Left ventricle myocardium inferior (tissue), 1 donor: ENCODE data around the gene P4HA2. TPM values are rescaled to one million over a fixed set of nuclear protein-coding genes. Genes with fewer than 3 reads are reported as not detected.
"Not testable (repeated sequence)": the region's sequence is repeated elsewhere in the genome, so short reads cannot be mapped to it uniquely, and the experiment has no call there.

Experiments
- DNase-seq: peaks from one replicate; pipeline ENCODE4 v3.0.0-alpha.2; 2020
- H3K27ac ChIP-seq: fragments of 200-600 bp; replicated peaks from 2 replicates; pipeline ENCODE4 v1.8.0; 2021
- H3K27me3 ChIP-seq: fragments of 200-600 bp; 2 replicates; pipeline ENCODE4 v1.8.0; 2021; ENCODE audit warnings: low read depth
- H3K36me3 ChIP-seq: fragments of 200-600 bp; 2 replicates; pipeline ENCODE4 v1.8.0; 2021
- H3K4me1 ChIP-seq: fragments of 200-600 bp; 2 replicates; pipeline ENCODE4 v1.8.0; 2021
- H3K4me3 ChIP-seq: fragments of 200-600 bp; 2 replicates; pipeline ENCODE4 v1.8.0; 2021; ENCODE audit warnings: mild to moderate bottlenecking, moderate library complexity
- H3K9me3 ChIP-seq: fragments of 200-600 bp; replicated peaks from 2 replicates; pipeline ENCODE4 v1.8.0; 2021
- intact Hi-C: fragments of 100-400 bp; cut with micrococcal nuclease; formaldehyde crosslinking; loops from one replicate; pipeline ENCODE4 v1.11.0; 2022
- total RNA-seq: library from RNA; stranded (reverse); fragmentation: NEBNext Ultra II Directional; extraction: Animal tissue kit (Norgen Biotek cat#: 25700); gene quantifications from one replicate; pipeline ENCODE4 v1.2.1, GENCODE V29; 2021
- TF ChIP-seq, protein P1 (sequence below): fragments of 200-600 bp; IDR thresholded peaks from 2 replicates; pipeline ENCODE4 v1.8.0; 2021; ENCODE audit warnings: antibody characterized with exemption, mild to moderate bottlenecking, borderline replicate concordance
- donor health status: DM: no; HTN: yes; CAD: no; lungs with severe emphysema.

The P4HA2 gene
- total RNA-seq, 1 donor from 2014 or later: 80.5 TPM

DNA sequence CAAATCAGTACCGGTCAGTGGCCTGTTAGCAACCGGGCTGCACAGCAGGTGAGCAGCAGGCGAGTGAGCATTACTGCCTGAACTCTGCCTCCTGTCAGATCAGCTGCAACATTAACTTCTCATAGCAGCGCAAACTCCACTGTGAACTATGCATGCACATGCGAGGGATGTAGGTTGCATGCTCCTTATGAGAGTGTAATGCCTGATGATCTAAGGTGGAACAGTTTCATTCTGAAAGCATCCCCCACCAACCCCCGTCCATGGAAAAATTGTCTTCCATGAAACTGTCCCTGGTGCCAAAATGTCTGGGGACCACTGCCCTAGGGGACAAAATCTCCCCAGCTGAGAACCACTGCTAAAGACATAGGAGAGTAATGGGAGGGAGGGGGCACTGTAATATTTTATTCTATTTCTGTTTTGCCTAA is 51.1 kb downstream of the P4HA2 start:
- Histone ChIP-seq H3K9me3 (no peaks in the 10 kb centered on the region), H3K4me3 (no peak overlapping the region), H3K27me3 (no peaks in the 10 kb centered on the region), H3K36me3 (no peaks in the 10 kb centered on the region), H3K4me1 (peaks cover 16% of the 10 kb centered on the region), H3K27ac (no peak overlapping the region)
- TF ChIP-seq, protein P1, sequence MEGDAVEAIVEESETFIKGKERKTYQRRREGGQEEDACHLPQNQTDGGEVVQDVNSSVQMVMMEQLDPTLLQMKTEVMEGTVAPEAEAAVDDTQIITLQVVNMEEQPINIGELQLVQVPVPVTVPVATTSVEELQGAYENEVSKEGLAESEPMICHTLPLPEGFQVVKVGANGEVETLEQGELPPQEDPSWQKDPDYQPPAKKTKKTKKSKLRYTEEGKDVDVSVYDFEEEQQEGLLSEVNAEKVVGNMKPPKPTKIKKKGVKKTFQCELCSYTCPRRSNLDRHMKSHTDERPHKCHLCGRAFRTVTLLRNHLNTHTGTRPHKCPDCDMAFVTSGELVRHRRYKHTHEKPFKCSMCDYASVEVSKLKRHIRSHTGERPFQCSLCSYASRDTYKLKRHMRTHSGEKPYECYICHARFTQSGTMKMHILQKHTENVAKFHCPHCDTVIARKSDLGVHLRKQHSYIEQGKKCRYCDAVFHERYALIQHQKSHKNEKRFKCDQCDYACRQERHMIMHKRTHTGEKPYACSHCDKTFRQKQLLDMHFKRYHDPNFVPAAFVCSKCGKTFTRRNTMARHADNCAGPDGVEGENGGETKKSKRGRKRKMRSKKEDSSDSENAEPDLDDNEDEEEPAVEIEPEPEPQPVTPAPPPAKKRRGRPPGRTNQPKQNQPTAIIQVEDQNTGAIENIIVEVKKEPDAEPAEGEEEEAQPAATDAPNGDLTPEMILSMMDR: no peak
- DNase-seq: no peak
- intact Hi-C loops: no loop called here

DNA sequence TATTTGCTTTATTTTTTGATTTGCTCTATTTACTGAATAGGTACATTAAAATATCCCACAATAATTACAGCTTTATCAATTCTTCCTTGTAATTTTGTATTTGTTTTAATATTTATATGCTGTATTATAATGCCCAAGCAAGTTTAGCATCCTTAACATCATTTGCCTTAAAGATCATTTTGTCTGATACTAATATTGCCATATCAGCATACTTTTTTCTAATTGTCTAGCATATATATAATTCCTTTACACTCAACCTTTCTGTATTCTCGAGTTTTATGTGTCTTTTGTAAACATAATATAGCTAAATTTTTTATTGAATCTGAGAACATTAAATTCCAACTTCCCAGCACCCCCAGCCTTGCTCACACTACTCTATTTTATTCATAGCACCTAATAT is 64.7 kb downstream of the P4HA2 start:
- intact Hi-C loops: no loop called here
- Histone ChIP-seq H3K27ac (no peak overlapping the region), H3K27me3 (no peaks in the 10 kb centered on the region), H3K9me3 (peaks cover 12% of the 10 kb centered on the region), H3K4me3 (no peak overlapping the region), H3K36me3 (no peaks in the 10 kb centered on the region), H3K4me1 (no peaks in the 10 kb centered on the region)
- no peak for DNase-seq
- TF ChIP-seq, protein P1: no peak

DNA sequence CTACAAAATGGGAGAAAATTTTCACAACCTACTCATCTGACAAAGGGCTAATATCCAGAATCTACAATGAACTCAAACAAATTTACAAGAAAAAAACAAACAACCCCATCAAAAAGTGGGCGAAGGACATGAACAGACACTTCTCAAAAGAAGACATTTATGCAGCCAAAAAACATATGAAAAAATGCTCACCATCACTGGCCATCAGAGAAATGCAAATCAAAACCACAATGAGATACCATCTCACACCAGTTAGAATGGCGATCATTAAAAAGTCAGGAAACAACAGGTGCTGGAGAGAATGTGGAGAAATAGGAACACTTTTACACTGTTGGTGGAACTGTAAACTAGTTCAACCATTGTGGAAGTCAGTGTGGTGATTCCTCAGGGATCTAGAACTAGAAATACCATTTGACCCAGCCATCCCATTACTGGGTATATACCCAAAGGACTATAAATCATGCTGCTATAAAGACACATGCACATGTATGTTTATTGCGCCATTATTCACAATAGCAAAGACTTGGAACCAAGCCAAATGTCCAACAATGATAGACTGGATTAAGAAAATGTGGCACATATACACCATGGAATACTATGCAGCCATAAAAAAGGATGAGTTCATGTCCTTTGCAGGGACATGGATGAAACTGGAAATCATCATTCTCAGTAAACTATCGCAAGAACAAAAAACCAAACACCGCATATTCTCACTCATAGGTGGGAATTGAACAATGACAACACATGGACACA is 65.9 kb downstream of the P4HA2 start:
- H3K27ac ChIP-seq, intact Hi-C loops, H3K4me1 ChIP-seq, DNase-seq, H3K4me3 ChIP-seq, H3K27me3 ChIP-seq, H3K36me3 ChIP-seq, H3K9me3 ChIP-seq: not testable (repeated sequence)

DNA sequence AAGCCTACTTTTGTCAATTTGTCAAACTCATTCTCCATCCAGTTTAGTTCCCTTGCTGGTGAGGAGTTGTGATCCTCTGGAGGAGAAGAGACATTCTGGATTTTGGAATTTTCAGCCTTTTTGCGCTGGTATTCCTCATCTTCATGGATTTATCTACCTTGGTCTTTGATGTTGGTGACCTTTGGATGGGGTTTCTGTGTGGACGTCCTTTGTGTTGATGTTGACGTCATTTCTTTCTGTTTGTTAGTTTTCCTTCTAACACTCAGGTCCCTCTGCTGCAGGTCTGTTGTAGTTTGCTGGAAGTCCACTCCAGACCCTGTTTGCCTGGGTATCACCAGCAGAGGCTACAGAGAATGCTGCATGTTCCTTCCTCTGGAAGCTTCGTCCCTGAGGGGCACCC is 71.2 kb downstream of the P4HA2 start:
- intact Hi-C loops: no loop called here
- TF ChIP-seq, protein P1: no peak
- Histone ChIP-seq H3K9me3 (peaks cover 49% of the 10 kb centered on the region), H3K36me3 (no peaks in the 10 kb centered on the region), H3K27ac (no peak overlapping the region), H3K4me1 (no peaks in the 10 kb centered on the region), H3K27me3 (no peaks in the 10 kb centered on the region), H3K4me3 (no peak overlapping the region)
- DNase-seq: no peak

DNA sequence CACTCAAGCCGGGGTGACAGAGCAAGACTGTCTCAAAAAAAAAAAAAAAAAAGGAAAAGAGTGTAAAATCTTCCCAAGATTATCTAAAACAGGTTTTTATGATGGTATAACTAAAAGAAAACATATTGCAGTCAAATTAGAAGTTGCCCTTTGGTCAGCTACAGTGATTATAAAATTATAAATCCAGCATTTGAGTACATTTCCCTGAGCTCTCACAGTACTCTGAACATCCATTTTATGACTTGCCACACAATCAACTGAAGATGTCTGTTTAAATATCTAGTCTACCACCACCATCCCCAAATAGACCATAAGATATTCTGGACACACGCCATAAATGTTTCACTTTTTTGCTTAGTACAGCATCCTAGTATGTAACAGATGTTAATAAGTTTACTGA is 77.1 kb downstream of the P4HA2 start:
- DNase-seq: no peak
- H3K9me3 ChIP-seq: peaks cover 52% of the 10 kb centered on the region
- no peak overlapping the region for H3K4me3 ChIP-seq
- H3K36me3 ChIP-seq: no peaks in the 10 kb centered on the region
- no peaks in the 10 kb centered on the region for H3K4me1 ChIP-seq
- no peaks in the 10 kb centered on the region for H3K27me3 ChIP-seq
- intact Hi-C loops: no loop called here
- H3K27ac ChIP-seq: no peak overlapping the region
- TF ChIP-seq, protein P1: no peak

DNA sequence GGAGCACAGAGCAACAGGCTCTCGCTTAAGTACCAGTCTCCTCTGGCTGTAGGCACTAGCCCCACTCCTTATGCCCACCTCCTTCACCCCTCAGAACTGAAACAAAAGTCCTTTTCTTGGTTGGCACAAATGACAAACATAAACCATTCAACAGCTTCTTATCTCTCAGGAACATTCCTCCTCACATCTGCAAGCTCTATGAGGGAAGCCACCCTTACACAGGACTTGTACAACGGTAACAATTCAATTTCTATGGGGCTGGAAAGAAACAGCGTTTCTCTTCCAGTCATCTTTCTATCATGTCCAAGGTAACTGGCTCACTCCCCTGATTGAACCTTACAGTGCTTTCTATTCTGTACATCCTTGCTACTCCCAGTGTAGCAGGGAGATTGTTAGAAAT is 80.0 kb downstream of the P4HA2 start:
- no peaks in the 10 kb centered on the region for H3K27me3 ChIP-seq
- no peak overlapping the region for H3K27ac ChIP-seq
- no peaks in the 10 kb centered on the region for H3K36me3 ChIP-seq
- H3K4me1 ChIP-seq: no peaks in the 10 kb centered on the region
- intact Hi-C loops: no loop called here
- no peak for DNase-seq
- H3K4me3 ChIP-seq: no peak overlapping the region
- peaks cover 52% of the 10 kb centered on the region for H3K9me3 ChIP-seq
- TF ChIP-seq, protein P1: no peak

DNA sequence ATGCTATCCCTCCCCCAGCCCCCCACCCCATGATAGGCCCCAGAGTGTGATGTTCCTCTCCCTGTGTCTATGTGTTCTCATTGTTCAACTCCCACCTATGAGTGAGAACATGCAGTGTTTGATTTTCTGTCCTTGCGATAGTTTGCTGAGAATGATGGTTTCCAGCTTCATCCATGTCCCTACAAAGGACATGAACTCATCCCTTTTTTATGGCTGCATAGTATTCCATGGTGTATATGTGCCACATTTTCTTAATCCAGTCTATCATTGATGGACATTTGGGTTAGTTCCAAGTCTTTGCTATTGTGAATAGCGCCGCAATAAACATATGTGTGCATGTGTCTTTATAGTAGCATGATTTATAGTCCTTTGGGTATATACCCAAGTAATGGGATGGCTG is 82.3 kb downstream of the P4HA2 start:
- H3K36me3 ChIP-seq, H3K4me1 ChIP-seq, intact Hi-C loops, H3K27ac ChIP-seq, H3K27me3 ChIP-seq, DNase-seq, H3K4me3 ChIP-seq: not testable (repeated sequence)
- peaks cover 46% of the 10 kb centered on the region for H3K9me3 ChIP-seq
